NOMO-1 treated with dmso at 0.1 percent for 144 hours (cell line): ENCODE measurements around the gene THRA.

Experiments used
- DNase-seq: peaks from one replicate; lab custom pipeline; 2025; ENCODE audit not compliant: unreplicated experiment; lab: John Stamatoyannopoulos, UW

The THRA gene

GRCh38 chr17:40098846-40099618 is 36.3 kb downstream of the THRA start:
- DNase-seq, result peak; percentile 97

- no peak for DNase-seq
Measured at GRCh38 chr17:40099619-40100418, 37.1 kb downstream of the THRA start.

GRCh38 chr17:40100419-40100668 is 37.6 kb downstream of the THRA start, which contains the start of gene NR1D1:
Gene NR1D1, minus strand, starts transcription at chr17:40100589. Its CDS starts 495 bp downstream, at chr17:40100094.
- DNase-seq, result no peak

- DNase-seq, result peak; percentile 80
Measured at GRCh38 chr17:40100669-40101366, 38.1 kb downstream of the THRA start.

GRCh38 chr17:40101367-40102210 is 38.8 kb downstream of the THRA start:
- DNase-seq, result no peak

GRCh38 chr17:40103071-40103661 is 40.4 kb downstream of the THRA start:
- DNase-seq, result no peak

GRCh38 chr17:40103688-40104087 is 40.9 kb downstream of the THRA start:
- DNase-seq, result no peak

GRCh38 chr17:40104594-40105486 is 42.1 kb downstream of the THRA start:
- DNase-seq, result no peak

- DNase-seq, result no peak
Measured at GRCh38 chr17:40105861-40106759, 43.3 kb downstream of the THRA start.

- no peak for DNase-seq
Measured at GRCh38 chr17:40106760-40107521, 44.2 kb downstream of the THRA start.

GRCh38 chr17:40107522-40108174 is 44.9 kb downstream of the THRA start:
- peak; percentile 32 for DNase-seq

- DNase-seq, result no peak
Measured at GRCh38 chr17:40108970-40109824, 46.4 kb downstream of the THRA start.

- DNase-seq, result no peak
Measured at GRCh38 chr17:40110026-40110845, 47.5 kb downstream of the THRA start.

GRCh38 chr17:40111221-40112128 is 48.7 kb downstream of the THRA start:
- DNase-seq, result peak; percentile 73
